ENCODE data around the gene MMEL1.
A peak's percentile ranks its signal among the peaks of the same experiment; 100 is the strongest.

MMEL1 gene

GRCh38 chr1:2625311-2625710 is 7.5 kb downstream of the MMEL1 start:
- Histone ChIP-seq H3K36me3 (ENCODE audit: control insufficient read depth in 2 of 2, insufficient read depth in 1 of 2, low read length in 2 of 2) (no peaks in the 10 kb centered on the region), H3K4me3 (ENCODE audit: low read depth, low read length) (no peak overlapping the region), H3K9me3 (ENCODE audit: control insufficient read depth, insufficient read depth, low read depth, low read length) (no peaks in the 10 kb centered on the region), H3K27ac (ENCODE audit: extremely low read depth, low read depth, low read length) (no peak overlapping the region), H3K4me1 (ENCODE audit: control insufficient read depth, insufficient read depth, low read length) (no peaks in the 10 kb centered on the region)
- CTCF ChIA-PET: interaction anchor here (0.8 kb wide), 1 partner anchor 196 kb away, joined by 3 read pairs; no protein-coding TSS in a partner anchor
- TF ChIP-seq SCRT2 (tag by site-specific recombination; IDR thresholded peaks at IDR 0.05) (0 out of 2 replicates have a peak, but pooled peaks have one; percentile 28), ZNF501 (tag by site-specific recombination; IDR thresholded peaks at IDR 0.05) (no peak)
- POLR2A ChIA-PET: no interaction called here

GRCh38 chr1:2624735-2625300 is 8.0 kb downstream of the MMEL1 start:
- TF ChIP-seq IKZF3 (tag by site-specific recombination; IDR thresholded peaks at IDR 0.05) (no peak), ZNF558 (tag by site-specific recombination; IDR thresholded peaks at IDR 0.05) (no peak), ZNF354C (tag by site-specific recombination; IDR thresholded peaks at IDR 0.05; ENCODE audit: borderline replicate concordance, low read depth) (no peak), ZNF184 (tag by site-specific recombination; IDR thresholded peaks at IDR 0.05) (no peak), ZNF488 (tag by site-specific recombination; IDR thresholded peaks at IDR 0.05) (no peak), ZNF274 (IDR thresholded peaks at IDR 0.05; ENCODE audit: low read length) (no peak), ZNF274 (tag by site-specific recombination; IDR thresholded peaks at IDR 0.05; ENCODE audit: borderline replicate concordance) (no peak), RBAK (tag by site-specific recombination; IDR thresholded peaks at IDR 0.05) (no peak), ZNF843 (tag by site-specific recombination; IDR thresholded peaks at IDR 0.05) (no peak), ZNF621 (tag by site-specific recombination; IDR thresholded peaks at IDR 0.05) (no peak), BCL11A (tag by site-specific recombination; IDR thresholded peaks at IDR 0.05; ENCODE audit: low read depth) (no peak), ZNF561 (tag by site-specific recombination; IDR thresholded peaks at IDR 0.05; ENCODE audit: borderline replicate concordance) (no peak), HOXC10 (CRISPR knock-in tag; IDR thresholded peaks at IDR 0.05) (no peak), ZNF571 (tag by site-specific recombination; IDR thresholded peaks at IDR 0.05) (no peak), ZNF776 (tag by site-specific recombination; IDR thresholded peaks at IDR 0.05; ENCODE audit: borderline replicate concordance) (no peak)
- H3K4me3 ChIP-seq (ENCODE audit: low read depth, low read length): no peak overlapping the region
- ChIA-PET POLR2A (no interaction called here), CTCF (interaction anchor here (0.8 kb wide), 1 partner anchor 197 kb away, joined by 3 read pairs; no protein-coding TSS in a partner anchor)
- H3K27ac ChIP-seq (ENCODE audit: extremely low read depth, low read depth, low read length): no peak overlapping the region
- no peaks in the 10 kb centered on the region for H3K9me3 ChIP-seq (ENCODE audit: control insufficient read depth, insufficient read depth, low read depth, low read length)
- H3K4me1 ChIP-seq (ENCODE audit: control insufficient read depth, insufficient read depth, low read length): no peaks in the 10 kb centered on the region
- H3K36me3 ChIP-seq (ENCODE audit: control insufficient read depth in 2 of 2, insufficient read depth in 1 of 2, low read length in 2 of 2): no peaks in the 10 kb centered on the region

- no peaks in the 10 kb centered on the region for H3K9me3 ChIP-seq (ENCODE audit: control insufficient read depth, insufficient read depth, low read depth, low read length)
- no peak for TF ChIP-seq ATF2 (tag by site-specific recombination; IDR thresholded peaks at IDR 0.05; ENCODE audit: low read depth)
- TF ChIP-seq ZNF157 (tag by site-specific recombination; IDR thresholded peaks at IDR 0.05): no peak
- TF ChIP-seq YY1 (tag by site-specific recombination; IDR thresholded peaks at IDR 0.05): no peak
- no peak for TF ChIP-seq PRDM2 (tag by site-specific recombination; IDR thresholded peaks at IDR 0.05; ENCODE audit: borderline replicate concordance)
- TF ChIP-seq ZNF776 (tag by site-specific recombination; IDR thresholded peaks at IDR 0.05; ENCODE audit: borderline replicate concordance): no peak
- no peak for TF ChIP-seq ZNF391 (tag by site-specific recombination; IDR thresholded peaks at IDR 0.05; ENCODE audit: borderline replicate concordance, low read depth)
- TF ChIP-seq ZNF302 (tag by site-specific recombination; IDR thresholded peaks at IDR 0.05; ENCODE audit: low read depth): no peak
- TF ChIP-seq ZNF416 (tag by site-specific recombination; IDR thresholded peaks at IDR 0.05): no peak
Measured at GRCh38 chr1:2623571-2624337, 9.1 kb downstream of the MMEL1 start.

More at GRCh38 chr1:2623571-2624337, 9.1 kb downstream of the MMEL1 start:
- no peaks in the 10 kb centered on the region for H3K36me3 ChIP-seq (ENCODE audit: control insufficient read depth in 2 of 2, insufficient read depth in 1 of 2, low read length in 2 of 2)
- no peak overlapping the region for H3K4me3 ChIP-seq (ENCODE audit: low read depth, low read length)
- H3K4me1 ChIP-seq (ENCODE audit: control insufficient read depth, insufficient read depth, low read length): no peaks in the 10 kb centered on the region
- ChIA-PET POLR2A (no interaction called here), CTCF (no interaction called here)
- H3K27ac ChIP-seq (ENCODE audit: extremely low read depth, low read depth, low read length): no peak overlapping the region
